Erythroblast (primary cell): ENCODE measurements around the gene GCK.

Source experiments
- GATA1 ChIP-seq: IDR thresholded peaks from 2 replicates; pipeline ENCODE4 v1.6.1; 2011; ENCODE audit warnings: low read depth, mild to moderate bottlenecking, control low read depth, low read length, moderate library complexity
- POLR2A ChIP-seq: IDR thresholded peaks from 2 replicates; pipeline ENCODE4 v1.6.1; 2011; ENCODE audit warnings: mild to moderate bottlenecking, low read length

- TF ChIP-seq POLR2A (no peak), GATA1 (no peak)
Measured at GRCh38 chr7:44212018-44212417, 22.8 kb upstream of the GCK start.
